ENCODE results near the gene TULP1. TPM values are rescaled to one million over a fixed set of nuclear protein-coding genes. Genes with fewer than 3 reads are reported as not detected.

The TULP1 gene
- total and polyA plus RNA-seq, 2 of the 8 experiments (the other 6 are each of a cell fraction or from before 2014, with no cell fraction given) = 3.2 to 6.8 TPM

DNA sequence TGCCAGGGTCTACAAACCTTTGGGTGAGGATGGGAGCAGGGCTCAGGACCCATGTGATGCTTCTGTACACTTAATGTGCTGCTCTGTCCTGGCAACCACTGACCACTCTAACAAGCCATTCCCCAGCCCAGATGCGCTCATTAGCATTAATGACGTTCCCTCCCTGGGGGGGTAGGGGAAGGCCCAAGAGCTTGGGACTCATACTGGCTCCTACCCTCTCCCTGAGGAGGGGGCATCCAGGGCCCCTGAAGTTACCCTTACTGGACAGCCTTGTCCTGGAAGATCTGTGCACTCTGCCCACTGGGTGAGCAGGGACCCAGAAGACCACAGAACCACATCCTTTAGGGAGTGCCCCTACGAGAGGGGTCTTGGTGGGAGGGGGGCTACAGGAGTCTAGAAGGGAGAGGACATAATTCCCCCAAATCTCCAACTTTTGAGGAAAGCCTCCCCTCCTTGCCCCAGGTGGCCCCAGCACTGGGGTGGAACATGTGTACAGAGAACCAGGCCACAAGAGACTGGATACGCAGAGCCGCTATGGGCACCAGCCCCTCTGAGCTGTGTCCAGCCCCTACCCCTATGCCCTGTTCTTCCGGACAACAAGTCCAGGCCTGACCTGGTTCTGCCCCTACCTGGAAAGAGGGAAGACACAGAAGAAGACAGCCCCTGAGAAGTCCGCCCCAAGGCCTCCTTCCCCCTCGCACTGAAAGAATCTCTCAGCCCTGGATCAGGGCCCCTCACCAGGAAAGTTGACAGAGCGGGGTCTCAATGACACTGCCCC lies 17.2 kb downstream of the TULP1 start:
- Histone ChIP-seq H3K56ac (replicated peaks; ENCODE audit: insufficient read length, low read depth, low read length) (no peak overlapping the region), H4K20me1 (replicated peaks in 1 of 2; ENCODE audit: control insufficient read depth in 1 of 2, insufficient read depth in 2 of 2, low read length in 2 of 2) (peaks cover 15 to 25% of the 10 kb centered on the region in 2 experiments), H3K36me3 (ENCODE audit: control insufficient read depth in 2 of 4, insufficient read depth in 4 of 4, low read length in 3 of 4) (no peaks in the 10 kb centered on the region), H3K9ac (replicated peaks in 1 of 4; ENCODE audit: extremely low read depth in 1 of 4, low read depth in 3 of 4, low read length in 3 of 4) (no peak overlapping the region; a peak in 1 of 7 replicates), H3K4me3 (ENCODE audit: extremely low read depth in 1 of 4, insufficient read depth in 2 of 4, low read depth in 3 of 4, low read length in 4 of 4) (peak overlapping the region; percentile 46 to 75 (median 52)), H2BK15ac (ENCODE audit: low read length) (no peak overlapping the region), H3K4me2 (ENCODE audit: insufficient read depth in 1 of 2, low read depth in 2 of 2, low read length in 2 of 2) (peak overlapping the region; percentile 74 to 77), H2BK5ac (ENCODE audit: low read depth, low read length) (0 out of 2 replicates have a peak overlapping the region, but pooled peaks have one; percentile 41), H3K9me3 (ENCODE audit: insufficient read depth in 2 of 2, low read depth in 1 of 2, low read length in 1 of 2) (no peaks in the 10 kb centered on the region), H2BK20ac (ENCODE audit: low read length) (no peak overlapping the region), H4K8ac (ENCODE audit: extremely low read depth, insufficient read depth, low read length) (no peak overlapping the region), H3K18ac (ENCODE audit: extremely low read depth, low read length) (no peak overlapping the region; the same call in 1 of the 2 replicates), H3K4ac (replicated peaks; ENCODE audit: insufficient read length, low read depth, low read length) (no peak overlapping the region), H3K14ac (ENCODE audit: insufficient read length) (no peak overlapping the region), H2AK5ac (ENCODE audit: low read depth, low read length) (no peak overlapping the region), H3K23me2 (ENCODE audit: low read depth, low read length) (peaks cover 6% of the 10 kb centered on the region; the same call in 1 of the 2 replicates), H3K4me1 (replicated peaks in 1 of 4; ENCODE audit: control insufficient read depth in 3 of 4, insufficient read depth in 4 of 4, low read length in 3 of 4) (peaks cover 22 to 59% (median 50%) of the 10 kb centered on the region in 4 experiments), H2BK12ac (ENCODE audit: low read depth, low read length) (no peak overlapping the region), H3K79me1 (ENCODE audit: low read depth, low read length) (peaks cover 13% of the 10 kb centered on the region), H3K27me3 (replicated peaks in 1 of 4; ENCODE audit: control insufficient read depth in 3 of 4, extremely low read depth in 1 of 4, insufficient read depth in 3 of 4, low read length in 3 of 4) (peaks cover 0 to 13% (median 6%) of the 10 kb centered on the region in 4 experiments; a peak in 4 of 7 replicates), H4K91ac (replicated peaks; ENCODE audit: insufficient read length, low read length) (no peak overlapping the region), H2AFZ (ENCODE audit: low read length) (no peak overlapping the region), H3K79me2 (ENCODE audit: control insufficient read depth in 1 of 2, insufficient read depth in 2 of 2, low read length in 2 of 2) (peaks cover 0 to 34% of the 10 kb centered on the region in 2 experiments; a peak in 2 of 4 replicates), H3K23ac (ENCODE audit: insufficient read length) (no peak overlapping the region), H4K5ac (ENCODE audit: insufficient read length, low read depth, low read length) (no peak overlapping the region), H3K27ac (ENCODE audit: low read depth, low read length) (no peak overlapping the region), H2BK120ac (replicated peaks; ENCODE audit: low read depth, low read length) (no peak overlapping the region)
- FAIRE-seq (no peak), DNase-seq (ENCODE audit: low read depth in 1 of 2, low spot score in 2 of 2) (no peak)
- 69% methylated on average over 9 of the region's 9 CpGs; no CpG with 5 or more reads in 1 of the 2 experiments for WGBS, 2 experiments (ENCODE audit: extremely low coverage in 1 of 2, insufficient coverage in 1 of 2, insufficient read length in 1 of 2, insufficient replicate concordance in 2 of 2, low coverage in 1 of 2, low lambda C conversion rate in 2 of 2, missing lambda C conversion rate in 1 of 2)
- POLR2A ChIA-PET (ENCODE audit: partially characterized antibody) = interaction anchor here (0.6 to 37.6 kb wide), 7 partner anchors 13 to 223 kb away, joined by 3 to 1319 read pairs (median 3); partner anchors contain the start of gene RPL10A
- CTCF ChIA-PET (ENCODE audit: partially characterized antibody) = interaction anchor here (0.6 to 2.4 kb wide), 11 partner anchors 9 to 775 kb away, joined by 3 to 8 read pairs (median 4); partner anchors contain the start of gene FANCE
- TF ChIP-seq, protein P1, sequence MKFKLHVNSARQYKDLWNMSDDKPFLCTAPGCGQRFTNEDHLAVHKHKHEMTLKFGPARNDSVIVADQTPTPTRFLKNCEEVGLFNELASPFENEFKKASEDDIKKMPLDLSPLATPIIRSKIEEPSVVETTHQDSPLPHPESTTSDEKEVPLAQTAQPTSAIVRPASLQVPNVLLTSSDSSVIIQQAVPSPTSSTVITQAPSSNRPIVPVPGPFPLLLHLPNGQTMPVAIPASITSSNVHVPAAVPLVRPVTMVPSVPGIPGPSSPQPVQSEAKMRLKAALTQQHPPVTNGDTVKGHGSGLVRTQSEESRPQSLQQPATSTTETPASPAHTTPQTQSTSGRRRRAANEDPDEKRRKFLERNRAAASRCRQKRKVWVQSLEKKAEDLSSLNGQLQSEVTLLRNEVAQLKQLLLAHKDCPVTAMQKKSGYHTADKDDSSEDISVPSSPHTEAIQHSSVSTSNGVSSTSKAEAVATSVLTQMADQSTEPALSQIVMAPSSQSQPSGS (IDR thresholded peaks at IDR 0.05; ENCODE audit: low read length) = no peak
- TF ChIP-seq SIN3A (conservative IDR thresholded peaks at IDR 0.05 in 1 of 2, IDR thresholded peaks at IDR 0.05 in 1 of 2; ENCODE audit: low read depth in 1 of 2, low read length in 2 of 2) = 0 out of 4 replicates have a peak, but pooled peaks of 1 of the 2 experiments have one; percentile 7
- TF ChIP-seq SP4 (IDR thresholded peaks at IDR 0.05; ENCODE audit: low read length) = no peak
